ENCODE data around the gene P2RX1. TPM values are rescaled to one million over a fixed set of nuclear protein-coding genes. Genes with fewer than 3 reads are reported as not detected.

Gene P2RX1
- total RNA-seq, 1 experiment from 2014 or later = not detected

DNA sequence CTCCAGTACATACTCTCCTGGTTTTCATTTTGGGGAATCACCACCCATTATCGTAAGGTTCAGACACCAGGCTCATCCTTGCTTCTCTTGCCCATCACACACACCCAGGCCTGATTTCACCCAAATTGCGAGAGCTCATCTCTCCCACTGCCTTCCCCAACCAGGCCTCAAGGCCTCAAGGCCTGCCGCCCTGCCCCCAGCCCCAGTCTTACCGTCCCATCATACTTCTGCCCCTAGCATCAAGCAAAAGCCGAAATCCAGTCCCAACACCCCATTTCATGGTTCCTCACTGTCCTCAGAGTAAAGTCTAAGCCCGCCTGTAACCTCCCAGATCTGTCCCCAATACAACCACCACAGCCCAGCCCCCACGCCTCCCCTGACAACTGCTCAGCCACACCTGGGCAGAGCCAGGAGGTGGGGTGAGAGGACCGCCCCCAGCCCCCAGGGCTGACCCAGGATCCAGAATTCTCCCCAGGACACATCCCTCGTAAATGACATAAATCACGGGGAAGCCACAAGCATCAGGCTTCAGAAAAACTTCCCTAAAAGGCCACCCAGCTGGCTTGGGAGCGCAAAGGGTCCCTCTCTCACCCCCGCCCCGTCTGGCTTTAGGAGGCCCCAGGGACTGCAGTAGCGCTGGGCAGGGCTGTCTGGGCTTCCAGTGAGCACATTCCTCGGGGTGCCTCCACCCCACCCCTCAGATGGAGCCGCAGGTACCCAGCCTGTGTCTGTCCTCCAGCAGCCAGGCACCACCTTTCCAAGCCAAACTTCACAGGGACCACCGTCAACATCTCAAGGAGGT is 9.6 kb upstream of the P2RX1 start:
- WGBS (ENCODE audit: extremely low coverage, insufficient read length, low lambda C conversion rate) = no CpG with 5 or more reads among the region's 17 CpGs
- Histone ChIP-seq H3K23me2 (ENCODE audit: insufficient read length, low read depth, low read length, poor library complexity, severe bottlenecking) (no peaks in the 10 kb centered on the region), H3K79me2 (ENCODE audit: insufficient read depth, low read length) (no peaks in the 10 kb centered on the region), H2BK20ac (ENCODE audit: low read depth, low read length, poor library complexity, severe bottlenecking) (no peak overlapping the region), H4K20me1 (ENCODE audit: control insufficient read depth, insufficient read depth, insufficient read length) (no peaks in the 10 kb centered on the region), H2BK12ac (ENCODE audit: insufficient read length, low read depth, low read length) (no peak overlapping the region), H3K27ac (ENCODE audit: insufficient read length, low read depth, low read length) (no peak overlapping the region), H3K9ac (ENCODE audit: extremely low read depth, insufficient read length, low read length) (no peak overlapping the region), H3T11ph (ENCODE audit: low read length) (no peak overlapping the region), H4K5ac (ENCODE audit: insufficient read length, low read depth, low read length) (no peak overlapping the region), H3K56ac (ENCODE audit: insufficient read length, low read depth, low read length) (no peak overlapping the region), H3K9me3 (ENCODE audit: control insufficient read depth, low read depth, low read length) (no peaks in the 10 kb centered on the region), H2AK5ac (ENCODE audit: insufficient read length, low read length) (no peak overlapping the region), H2BK5ac (ENCODE audit: insufficient read length, low read length) (no peak overlapping the region), H4K8ac (replicated peaks; ENCODE audit: insufficient read length, low read depth, low read length) (no peak overlapping the region), H3K4me2 (ENCODE audit: insufficient read depth, insufficient read length, low read length) (no peak overlapping the region), H3K18ac (ENCODE audit: insufficient read length, low read depth, low read length) (no peak overlapping the region), H3K14ac (ENCODE audit: insufficient read depth, low read length) (peak overlapping the region; percentile 46), H2BK15ac (ENCODE audit: low read depth, low read length) (no peak overlapping the region), H3K27me3 (ENCODE audit: insufficient read depth, low read length) (no peaks in the 10 kb centered on the region), H2BK120ac (ENCODE audit: low read depth, low read length, poor library complexity, severe bottlenecking) (no peak overlapping the region), H3K4me1 (ENCODE audit: insufficient read depth, low read length) (no peaks in the 10 kb centered on the region), H4K91ac (ENCODE audit: insufficient read length, low read depth, low read length) (no peak overlapping the region), H3K79me1 (ENCODE audit: insufficient read depth, low read depth, low read length, poor library complexity, severe bottlenecking) (no peaks in the 10 kb centered on the region), H3K23ac (ENCODE audit: insufficient read length, low read depth, low read length) (no peak overlapping the region), H2AFZ (ENCODE audit: low read length) (no peak overlapping the region), H3K4ac (ENCODE audit: low read depth, low read length) (no peak overlapping the region)
- TF ChIP-seq, protein P1, sequence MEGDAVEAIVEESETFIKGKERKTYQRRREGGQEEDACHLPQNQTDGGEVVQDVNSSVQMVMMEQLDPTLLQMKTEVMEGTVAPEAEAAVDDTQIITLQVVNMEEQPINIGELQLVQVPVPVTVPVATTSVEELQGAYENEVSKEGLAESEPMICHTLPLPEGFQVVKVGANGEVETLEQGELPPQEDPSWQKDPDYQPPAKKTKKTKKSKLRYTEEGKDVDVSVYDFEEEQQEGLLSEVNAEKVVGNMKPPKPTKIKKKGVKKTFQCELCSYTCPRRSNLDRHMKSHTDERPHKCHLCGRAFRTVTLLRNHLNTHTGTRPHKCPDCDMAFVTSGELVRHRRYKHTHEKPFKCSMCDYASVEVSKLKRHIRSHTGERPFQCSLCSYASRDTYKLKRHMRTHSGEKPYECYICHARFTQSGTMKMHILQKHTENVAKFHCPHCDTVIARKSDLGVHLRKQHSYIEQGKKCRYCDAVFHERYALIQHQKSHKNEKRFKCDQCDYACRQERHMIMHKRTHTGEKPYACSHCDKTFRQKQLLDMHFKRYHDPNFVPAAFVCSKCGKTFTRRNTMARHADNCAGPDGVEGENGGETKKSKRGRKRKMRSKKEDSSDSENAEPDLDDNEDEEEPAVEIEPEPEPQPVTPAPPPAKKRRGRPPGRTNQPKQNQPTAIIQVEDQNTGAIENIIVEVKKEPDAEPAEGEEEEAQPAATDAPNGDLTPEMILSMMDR (conservative IDR thresholded peaks at IDR 0.05) = no peak
- no peaks in the 10 kb centered on the region for H3K36me3 Mint-ChIP-seq (ENCODE audit: insufficient read depth in 1 of 3, low read depth in 3 of 3)
- no peak for DNase-seq
- H3K4me3 Mint-ChIP-seq = no peak overlapping the region
- H3K9me3 Mint-ChIP-seq = no peaks in the 10 kb centered on the region
- H3K27ac Mint-ChIP-seq = peak overlapping the region in 2 of 3 experiments; percentile 28 to 30; a peak in 3 of 7 replicates
- no peaks in the 10 kb centered on the region for H3K27me3 Mint-ChIP-seq (ENCODE audit: low read depth)
- H3K4me1 Mint-ChIP-seq = peaks cover 13 to 36% of the 10 kb centered on the region in 2 experiments; a peak in 3 of 4 replicates
